Bone marrow (tissue), 2 donors: Measurements from ENCODE around the gene MUC6.

Source experiments
- DNase-seq, 2 donors: peaks; one replicate each; lab custom pipeline; 2025; lab: John Stamatoyannopoulos, UW

The MUC6 gene

GRCh38 chr11:1052133-1053011, 15.9 kb upstream of the MUC6 start:
- no peak for DNase-seq

- no peak for DNase-seq
Measured at GRCh38 chr11:1051356-1052132, 15.0 kb upstream of the MUC6 start.

- DNase-seq, result peak; percentile 13 to 26
Measured at GRCh38 chr11:1050581-1051355, 14.2 kb upstream of the MUC6 start.

GRCh38 chr11:1049911-1050580, 13.5 kb upstream of the MUC6 start:
- no peak for DNase-seq

GRCh38 chr11:1049431-1049891, 12.9 kb upstream of the MUC6 start:
- peak in 1 of 2 donors; percentile 70 for DNase-seq

GRCh38 chr11:1049071-1049405, 12.5 kb upstream of the MUC6 start:
- no peak for DNase-seq

GRCh38 chr11:1048375-1049070, 12.0 kb upstream of the MUC6 start:
- no peak for DNase-seq

GRCh38 chr11:1047595-1048156, 11.2 kb upstream of the MUC6 start:
- DNase-seq, result no peak

GRCh38 chr11:1044160-1044559, 7.6 kb upstream of the MUC6 start:
- DNase-seq, result no peak

- no peak for DNase-seq
Measured at GRCh38 chr11:1043563-1044096, 7.1 kb upstream of the MUC6 start.

- DNase-seq, result no peak
Measured at GRCh38 chr11:1042626-1043562, 6.4 kb upstream of the MUC6 start.

GRCh38 chr11:1041936-1042608, 5.6 kb upstream of the MUC6 start:
- no peak for DNase-seq

- DNase-seq, result no peak
Measured at GRCh38 chr11:1041471-1041870, 5.0 kb upstream of the MUC6 start.

- no peak for DNase-seq
Measured at GRCh38 chr11:1041149-1041467, 4.6 kb upstream of the MUC6 start.

GRCh38 chr11:1040428-1041148, 4.1 kb upstream of the MUC6 start:
- no peak for DNase-seq

GRCh38 chr11:1039481-1040427, 3.2 kb upstream of the MUC6 start:
- no peak for DNase-seq

GRCh38 chr11:1038921-1039320, 2.4 kb upstream of the MUC6 start:
- no peak for DNase-seq
